Measurements from ENCODE around the gene SPIRE1. TPM values are rescaled to one million over a fixed set of nuclear protein-coding genes. Genes with fewer than 3 reads are reported as not detected.

The SPIRE1 gene
- total RNA-seq, 1 experiment from 2014 or later: 9.5 TPM

GRCh38 chr18:12451428-12451827 is 206.5 kb downstream of the SPIRE1 start:
- DNase-seq: no peak
- Histone ChIP-seq H3K9me3 (no peaks in the 10 kb centered on the region), H3K27me3 (replicated peaks; ENCODE audit: control insufficient read depth, insufficient read depth, low read length) (no peaks in the 10 kb centered on the region), H3K4me3 (ENCODE audit: low read depth, low read length) (no peak overlapping the region), H3K36me3 (ENCODE audit: control insufficient read depth, insufficient read depth, low read length) (no peaks in the 10 kb centered on the region), H3K4me1 (no peaks in the 10 kb centered on the region)
- TF ChIP-seq CTCF (IDR thresholded peaks at IDR 0.05; ENCODE audit: insufficient read depth in 1 of 2, low read depth in 1 of 2, low read length in 1 of 2, severe bottlenecking in 1 of 2, unreplicated experiment in 1 of 2): no peak
- Mint-ChIP-seq H3K4me3 (ENCODE audit: unreplicated experiment) (no peak overlapping the region), H3K27me3 (ENCODE audit: insufficient read depth, unreplicated experiment) (no peaks in the 10 kb centered on the region), H3K27ac (ENCODE audit: unreplicated experiment) (no peak overlapping the region), H3K4me1 (ENCODE audit: low read depth, unreplicated experiment) (no peaks in the 10 kb centered on the region), H3K9me3 (ENCODE audit: unreplicated experiment) (no peaks in the 10 kb centered on the region), H3K36me3 (ENCODE audit: insufficient read depth, unreplicated experiment) (no peaks in the 10 kb centered on the region)
- no TSS peak for BruUV-seq (replicated peaks)
- ChIA-PET POLR2A (no interaction called here), CTCF (no interaction called here)
- intact Hi-C loops (cut with micrococcal nuclease; ENCODE audit: unreplicated experiment): no loop called here

GRCh38 chr18:12449051-12449785 is 208.7 kb downstream of the SPIRE1 start:
- H3K9me3 ChIP-seq: no peaks in the 10 kb centered on the region
- no peak for DNase-seq
- no peaks in the 10 kb centered on the region for H3K4me1 ChIP-seq
- CTCF ChIA-PET: no interaction called here
- no peak for TF ChIP-seq CTCF (IDR thresholded peaks at IDR 0.05; ENCODE audit: insufficient read depth in 1 of 2, low read depth in 1 of 2, low read length in 1 of 2, severe bottlenecking in 1 of 2, unreplicated experiment in 1 of 2)
- H3K27me3 ChIP-seq (replicated peaks; ENCODE audit: control insufficient read depth, insufficient read depth, low read length): no peaks in the 10 kb centered on the region
- no peaks in the 10 kb centered on the region for H3K27me3 Mint-ChIP-seq (ENCODE audit: insufficient read depth, unreplicated experiment)
- BruUV-seq (replicated peaks): no TSS peak
- intact Hi-C loops (cut with micrococcal nuclease; ENCODE audit: unreplicated experiment): no loop called here
- no peaks in the 10 kb centered on the region for H3K4me1 Mint-ChIP-seq (ENCODE audit: low read depth, unreplicated experiment)
- H3K36me3 ChIP-seq (ENCODE audit: control insufficient read depth, insufficient read depth, low read length): no peaks in the 10 kb centered on the region
- POLR2A ChIA-PET: no interaction called here
- H3K4me3 Mint-ChIP-seq (ENCODE audit: unreplicated experiment): no peak overlapping the region
- no peaks in the 10 kb centered on the region for H3K36me3 Mint-ChIP-seq (ENCODE audit: insufficient read depth, unreplicated experiment)
- H3K27ac Mint-ChIP-seq (ENCODE audit: unreplicated experiment): no peak overlapping the region
- H3K4me3 ChIP-seq (ENCODE audit: low read depth, low read length): no peak overlapping the region
- H3K9me3 Mint-ChIP-seq (ENCODE audit: unreplicated experiment): no peaks in the 10 kb centered on the region

DNA sequence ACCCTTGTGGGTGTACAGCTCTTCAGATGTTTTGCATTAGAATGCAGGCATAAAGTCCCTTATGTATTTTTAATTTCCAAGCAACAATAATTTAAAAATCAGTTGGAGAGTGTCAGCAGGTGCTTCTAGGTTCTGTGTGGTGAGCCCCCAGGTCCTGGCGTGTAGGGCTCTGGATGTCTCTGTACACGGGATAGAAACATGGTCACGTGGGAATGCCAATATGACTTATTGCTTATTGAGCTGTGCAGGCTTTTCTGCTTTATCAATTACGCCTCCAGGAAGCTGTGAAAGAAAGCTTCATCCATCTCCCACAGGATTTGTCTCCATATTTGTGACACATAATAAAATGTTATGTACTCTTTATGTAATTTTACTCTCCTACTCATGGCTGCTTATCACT is 212.4 kb downstream of the SPIRE1 start:
- no TSS peak for BruUV-seq (replicated peaks)
- Mint-ChIP-seq H3K9me3 (ENCODE audit: unreplicated experiment) (no peaks in the 10 kb centered on the region), H3K36me3 (ENCODE audit: insufficient read depth, unreplicated experiment) (no peaks in the 10 kb centered on the region), H3K4me1 (ENCODE audit: low read depth, unreplicated experiment) (no peaks in the 10 kb centered on the region), H3K27ac (ENCODE audit: unreplicated experiment) (no peak overlapping the region), H3K27me3 (ENCODE audit: insufficient read depth, unreplicated experiment) (no peaks in the 10 kb centered on the region), H3K4me3 (ENCODE audit: unreplicated experiment) (no peak overlapping the region)
- DNase-seq: no peak
- no peaks in the 10 kb centered on the region for H3K9me3 ChIP-seq
- CTCF ChIA-PET: no interaction called here
- intact Hi-C loops (cut with micrococcal nuclease; ENCODE audit: unreplicated experiment): no loop called here
- H3K27me3 ChIP-seq (replicated peaks; ENCODE audit: control insufficient read depth, insufficient read depth, low read length): no peaks in the 10 kb centered on the region
- no peaks in the 10 kb centered on the region for H3K4me1 ChIP-seq
- no peak overlapping the region for H3K4me3 ChIP-seq (ENCODE audit: low read depth, low read length)
- no peak for TF ChIP-seq CTCF (IDR thresholded peaks at IDR 0.05; ENCODE audit: insufficient read depth in 1 of 2, low read depth in 1 of 2, low read length in 1 of 2, severe bottlenecking in 1 of 2, unreplicated experiment in 1 of 2)
- POLR2A ChIA-PET: no interaction called here
- H3K36me3 ChIP-seq (ENCODE audit: control insufficient read depth, insufficient read depth, low read length): no peaks in the 10 kb centered on the region
